CD4-positive, alpha-beta T cell treated with Interleukin-4 for 1 hour (primary cell): Measurements from ENCODE around the gene MTSS2.

Source experiments
- DNase-seq, 2 donors: peaks; one replicate each; pipeline ENCODE4 v3.0.0-alpha.2; 2020 to 2022

The MTSS2 gene

DNA sequence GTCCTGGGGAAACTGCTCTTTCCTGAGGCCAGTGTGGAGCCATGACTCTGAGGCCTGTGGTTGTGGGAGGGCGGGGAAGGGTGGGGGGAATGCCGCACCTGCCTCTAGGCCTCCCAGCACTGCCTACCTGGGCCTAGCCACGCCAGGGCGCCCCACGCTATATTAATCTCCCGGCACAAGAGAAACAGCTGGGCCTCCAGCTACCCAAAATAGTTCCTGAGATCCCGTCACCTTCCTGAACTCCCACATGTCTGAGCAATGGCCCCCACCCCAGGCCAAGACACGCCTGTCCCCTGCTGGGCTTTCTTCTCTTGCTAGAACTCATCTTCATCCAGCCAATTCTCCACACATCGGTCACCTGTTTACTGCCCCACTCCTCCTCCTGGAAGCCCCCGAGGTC is 13.0 kb upstream of the MTSS2 start:
- no peak for DNase-seq

DNA sequence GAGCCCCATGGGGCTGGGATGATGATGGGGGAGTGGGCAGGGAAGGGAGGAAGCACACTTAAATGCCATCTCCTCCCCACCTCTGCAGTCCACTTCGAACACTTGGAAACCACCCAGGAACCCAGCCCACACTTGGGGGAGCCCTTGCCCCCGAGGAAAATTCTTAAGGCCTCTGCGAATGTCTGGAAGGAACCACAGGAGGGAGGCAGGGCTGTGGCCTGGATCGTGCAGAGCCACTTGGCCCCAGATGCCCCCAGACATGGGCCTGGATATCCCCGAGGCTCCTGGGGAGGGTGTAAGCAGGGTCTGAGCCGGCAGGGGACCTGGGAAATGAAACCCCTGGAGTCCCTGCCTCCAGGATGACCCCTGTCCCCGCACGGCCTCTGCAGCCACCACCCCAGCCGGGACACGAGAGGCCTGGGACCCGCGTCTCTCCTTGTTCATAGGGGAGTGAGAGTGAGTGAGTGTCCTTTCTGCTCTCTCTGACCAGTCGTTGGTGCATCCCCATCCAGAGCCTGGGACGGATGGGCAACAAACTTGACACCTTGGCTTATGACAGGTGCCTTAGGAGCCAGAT is 11.8 kb upstream of the MTSS2 start:
- DNase-seq, result no peak

DNA sequence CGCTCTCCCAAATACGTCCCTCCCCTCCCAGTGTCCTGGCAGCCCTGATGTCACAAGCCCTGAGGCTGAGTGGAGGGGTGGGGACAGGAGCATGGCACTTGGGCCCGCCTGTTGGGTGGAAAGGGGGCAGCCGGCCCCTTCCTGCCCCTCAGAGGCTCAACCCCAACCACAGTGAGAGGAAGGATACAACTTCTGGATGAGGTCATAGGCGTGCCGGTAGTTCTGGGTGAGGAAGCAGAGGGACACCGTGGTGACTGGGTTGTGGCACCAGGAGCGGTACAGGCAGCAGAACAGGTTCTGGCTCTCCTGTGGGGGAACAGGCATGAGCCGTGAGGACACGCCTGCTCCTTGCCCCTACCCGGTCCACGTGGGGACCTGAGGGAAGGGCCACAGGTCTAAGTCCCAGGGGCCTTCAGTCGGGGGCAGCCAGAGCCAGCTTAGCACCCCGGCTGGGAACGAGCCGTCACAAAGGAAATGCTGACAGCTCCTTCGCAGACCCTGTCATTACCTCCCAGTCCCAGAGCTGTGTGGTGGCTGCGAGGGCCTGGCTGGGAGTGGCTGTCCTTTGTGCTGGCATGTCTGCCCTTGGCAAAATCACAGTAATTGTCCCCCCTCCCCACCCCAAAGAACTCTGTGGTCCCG is 11.2 kb upstream of the MTSS2 start:
- peak in 1 of 2 donors; percentile 24 for DNase-seq

- DNase-seq, result no peak
Observed at GRCh38 chr16:70696355-70696754, 10.5 kb upstream of the MTSS2 start.

DNA sequence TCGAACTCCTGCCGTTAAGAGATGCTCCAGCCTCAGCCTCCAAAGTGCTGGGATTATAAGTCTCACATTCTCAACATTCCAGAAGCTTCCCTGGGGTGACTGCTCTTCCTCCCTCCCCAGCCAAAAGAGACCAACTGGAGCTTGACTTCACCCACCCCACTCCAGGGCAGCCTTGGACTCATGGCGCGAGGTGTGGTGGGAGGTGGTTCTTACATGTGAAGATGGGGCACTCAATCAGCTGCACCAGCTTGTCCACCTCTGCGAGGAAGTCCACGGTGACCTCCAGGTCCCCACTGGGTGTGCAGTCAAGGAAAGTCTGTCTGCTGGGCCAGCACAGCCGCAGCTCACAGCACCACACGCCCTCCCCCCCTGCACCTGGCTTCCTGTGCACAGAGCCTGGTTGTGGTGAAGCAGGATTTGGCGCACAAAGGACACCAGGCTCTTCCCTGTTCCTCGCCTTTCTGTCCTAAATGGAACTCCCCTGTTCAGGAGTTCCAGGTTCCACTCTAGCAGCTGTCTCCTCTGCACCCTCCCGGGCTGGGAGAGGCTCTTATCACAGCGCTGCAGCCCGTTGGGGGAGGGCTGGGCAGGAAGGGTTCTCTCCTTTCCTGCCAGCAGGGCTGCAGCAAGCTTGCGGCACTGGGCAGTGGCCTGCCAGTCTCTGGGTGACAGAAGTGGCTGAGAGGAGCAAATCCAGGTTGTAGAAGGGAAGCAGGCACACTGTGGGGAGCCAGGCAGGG is 9.6 kb upstream of the MTSS2 start:
- DNase-seq, result no peak

DNA sequence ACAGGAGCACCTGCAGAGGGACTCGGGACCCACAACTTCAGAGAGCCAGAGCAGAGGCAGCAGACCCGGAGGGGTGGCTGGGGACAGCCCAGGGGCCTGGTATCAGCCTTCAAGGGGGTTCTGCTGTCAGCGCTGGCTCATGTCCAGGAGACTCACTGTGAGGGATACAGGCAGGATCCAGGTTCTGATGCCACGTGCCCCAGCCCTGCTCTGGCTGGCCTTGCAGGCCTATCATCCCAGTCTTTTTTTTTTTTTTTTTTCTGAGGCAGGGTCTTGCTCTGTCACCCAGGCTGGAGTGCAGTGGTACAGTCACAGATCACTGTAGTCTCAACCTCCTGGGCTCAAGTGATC is 9.0 kb upstream of the MTSS2 start:
- no peak for DNase-seq

GRCh38 chr16:70694088-70694867 is 8.4 kb upstream of the MTSS2 start:
- DNase-seq, result no peak

DNA sequence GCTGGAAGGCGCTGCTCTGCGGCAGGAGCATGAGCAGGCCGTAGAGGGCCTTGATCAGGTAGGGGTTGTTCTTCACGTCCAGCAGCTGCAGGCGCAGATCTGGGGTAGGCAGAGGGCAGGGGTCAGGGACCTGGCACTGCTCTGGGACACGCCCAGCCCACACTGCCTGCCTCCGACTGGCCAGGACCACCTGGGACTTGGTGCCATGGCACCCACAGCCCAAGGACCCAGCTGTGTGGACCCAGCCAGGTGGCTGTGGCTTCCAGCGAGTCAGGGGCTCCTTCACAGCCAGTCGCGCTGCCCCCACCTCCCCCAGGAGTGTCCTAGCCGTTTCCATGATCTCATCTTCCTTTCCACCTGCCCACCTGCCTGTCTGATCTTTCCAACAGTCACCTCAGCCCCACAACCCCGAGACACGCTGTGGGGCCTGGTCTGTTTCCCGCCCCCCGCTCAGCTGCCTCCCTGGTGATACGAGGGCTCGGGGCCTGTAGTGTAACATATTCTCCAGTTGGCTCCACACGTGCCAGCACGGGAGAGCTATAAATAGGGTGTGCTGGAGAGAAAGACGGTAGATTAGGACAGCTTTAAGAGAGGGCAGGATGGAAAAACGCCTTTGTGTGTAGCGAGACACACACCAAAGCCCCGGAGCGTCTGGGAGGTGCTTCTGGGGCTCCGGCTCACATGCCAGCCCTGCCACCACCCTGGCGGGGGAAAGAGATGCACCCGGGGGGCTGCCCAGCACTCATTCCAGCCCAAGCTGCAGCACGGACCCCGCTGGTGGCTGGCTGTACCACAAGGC is 7.2 kb upstream of the MTSS2 start:
- DNase-seq, result no peak

- no peak for DNase-seq
Observed at GRCh38 chr16:70692130-70692872, 6.4 kb upstream of the MTSS2 start.

- no peak for DNase-seq
Observed at GRCh38 chr16:70691223-70692129, 5.6 kb upstream of the MTSS2 start.

GRCh38 chr16:70689970-70690891 is 4.4 kb upstream of the MTSS2 start:
- DNase-seq, result no peak

DNA sequence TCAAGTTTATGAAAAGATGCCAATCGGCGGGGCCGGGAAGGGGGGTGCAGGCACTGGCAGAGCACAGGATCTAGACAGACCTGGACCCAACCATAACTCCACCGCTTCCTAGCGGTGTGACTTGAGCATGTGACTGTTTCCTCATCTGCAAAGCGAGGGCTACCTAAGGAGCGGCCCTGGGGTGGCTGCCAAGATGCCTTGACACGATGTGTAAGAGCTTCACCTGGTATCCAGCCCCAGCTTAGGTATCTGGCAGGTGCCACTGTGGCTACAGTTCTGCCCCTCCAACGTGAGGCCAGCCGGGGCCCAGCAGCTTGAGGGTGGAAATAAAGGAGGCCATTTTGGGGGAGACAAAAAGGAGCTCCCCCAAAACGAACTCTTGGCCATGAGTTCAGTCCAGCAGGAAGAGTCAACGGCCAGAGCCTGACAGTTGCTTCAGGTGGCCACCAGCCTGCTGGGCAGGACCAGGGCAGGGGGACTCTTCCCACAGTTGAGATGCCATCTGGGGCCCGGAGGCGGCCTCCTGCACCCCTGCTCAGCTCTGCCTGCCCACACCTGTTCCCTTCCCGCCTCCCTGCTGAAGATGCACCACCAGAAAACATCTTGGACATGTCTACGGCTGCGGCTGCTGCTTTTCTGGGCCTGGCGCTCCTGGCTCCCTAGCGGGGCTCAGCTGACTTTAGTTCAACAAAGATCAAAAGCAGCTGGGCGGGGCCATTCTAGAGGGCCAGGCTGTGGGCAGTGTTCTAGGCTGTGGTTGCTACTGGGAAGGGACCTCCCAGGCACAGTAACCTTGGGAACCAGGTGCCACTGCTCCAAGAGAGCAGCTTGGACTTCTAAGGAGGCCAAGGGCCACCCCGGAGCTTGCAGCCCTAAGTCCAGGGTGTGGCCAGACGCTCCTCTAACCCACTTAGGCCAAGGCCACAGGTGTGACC is 3.4 kb upstream of the MTSS2 start:
- DNase-seq, result no peak

- no peak for DNase-seq
Observed at GRCh38 chr16:70688246-70688742, 2.4 kb upstream of the MTSS2 start.

DNA sequence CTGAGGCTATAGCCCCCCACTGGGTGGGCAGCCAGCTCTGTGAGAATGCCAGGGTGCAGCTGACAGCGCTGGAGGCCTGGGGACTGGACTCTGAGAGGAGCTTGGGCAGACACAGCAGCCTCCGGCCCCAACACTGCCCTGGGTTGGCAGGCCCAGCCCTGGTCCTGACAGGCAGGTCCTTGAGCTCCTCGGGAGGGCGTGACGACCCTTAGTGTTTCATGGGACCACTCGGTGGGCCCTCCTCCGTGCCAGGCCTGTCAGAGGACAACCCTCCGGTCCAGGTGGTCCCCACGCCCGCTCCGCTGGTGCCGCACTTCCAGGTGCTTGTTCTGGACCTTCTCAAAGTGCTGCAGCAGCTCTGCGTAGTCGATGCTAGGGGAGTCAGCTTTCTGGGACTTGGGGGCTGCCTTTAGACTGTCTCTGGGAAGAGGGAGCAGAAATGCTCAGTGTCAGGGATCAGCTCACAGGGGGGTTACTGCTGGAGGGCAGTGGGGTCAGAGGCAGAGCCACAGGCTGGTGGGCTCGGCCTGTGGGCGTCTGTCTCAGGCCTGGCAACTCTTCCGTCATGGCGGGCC is 1.9 kb upstream of the MTSS2 start:
- no peak for DNase-seq

DNA sequence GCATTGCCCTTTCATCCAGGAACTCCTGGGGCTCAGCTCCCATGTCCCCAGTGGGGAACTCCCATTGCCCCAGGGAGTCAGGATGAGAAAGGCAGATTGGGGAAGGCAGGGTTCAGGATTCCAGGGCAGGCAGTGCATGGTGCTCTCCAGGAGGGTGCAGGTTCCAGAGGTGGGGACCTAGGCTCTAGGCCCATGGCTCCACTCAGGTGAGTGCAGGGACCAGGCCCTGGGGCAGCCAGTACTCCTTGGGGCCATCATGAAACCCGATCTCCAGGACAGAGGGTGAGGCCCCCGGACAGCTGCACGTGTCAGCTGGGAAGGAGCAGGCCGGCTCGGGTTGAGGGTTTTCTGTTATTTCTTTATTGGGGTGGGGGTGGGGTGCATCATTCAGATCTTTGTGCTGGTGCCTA is 1.3 kb upstream of the MTSS2 start:
- no peak for DNase-seq

GRCh38 chr16:70686376-70687101 is 686 bp upstream of the MTSS2 start:
- no peak for DNase-seq
